ENCODE measurements around the gene CA10. TPM values are rescaled to one million over a fixed set of nuclear protein-coding genes. Genes with fewer than 3 reads are reported as not detected.

The CA10 gene
- total and polyA plus RNA-seq, 2 donors (not counting 1 experiment from before 2014, with no cell fraction given): not detected

- Histone ChIP-seq H3K27ac (ENCODE audit: low read length in 2 of 2) (no peak overlapping the region), H3K4me3 (ENCODE audit: control extremely low read depth in 1 of 5, extremely low read depth in 1 of 5, insufficient read depth in 1 of 5, low read depth in 2 of 5, low read length in 4 of 5) (no peak overlapping the region), H3K27me3 (replicated peaks in 1 of 4; ENCODE audit: control extremely low read depth in 1 of 4, control insufficient read depth in 3 of 4, insufficient read depth in 4 of 4, low read length in 3 of 4) (no peaks in the 10 kb centered on the region), H3K4me1 (ENCODE audit: control insufficient read depth in 2 of 2, insufficient read depth in 2 of 2, low read length in 2 of 2) (no peaks in the 10 kb centered on the region), H3K36me3 (replicated peaks in 1 of 2; ENCODE audit: control extremely low read depth in 1 of 2, control insufficient read depth in 1 of 2, extremely low read depth in 1 of 2, insufficient read depth in 2 of 2, low read length in 1 of 2) (no peaks in the 10 kb centered on the region), H3K4me2 (replicated peaks; ENCODE audit: low read depth, low read length, poor library complexity, severe bottlenecking) (no peak overlapping the region), H4K20me1 (ENCODE audit: control insufficient read depth, insufficient read depth, low read length, poor library complexity, severe bottlenecking) (no peaks in the 10 kb centered on the region), H3K79me2 (ENCODE audit: control insufficient read depth, insufficient read depth, low read length) (no peaks in the 10 kb centered on the region), H3K9me3 (ENCODE audit: control extremely low read depth in 1 of 3, control insufficient read depth in 2 of 3, insufficient read depth in 1 of 3, low read length in 2 of 3) (peaks cover 0 to 3% (median 0%) of the 10 kb centered on the region in 3 donors), H3K9ac (ENCODE audit: low read length) (no peak overlapping the region), H2AFZ (ENCODE audit: insufficient read depth, low read depth, low read length, poor library complexity, severe bottlenecking) (no peak overlapping the region)
- Mint-ChIP-seq H3K4me3 (no peak overlapping the region), H3K27me3 (no peaks in the 10 kb centered on the region), H3K4me1 (no peaks in the 10 kb centered on the region), H3K9me3 (ENCODE audit: insufficient read depth) (peaks cover 1% of the 10 kb centered on the region), H3K27ac (no peak overlapping the region)
- ChIA-PET CTCF (no interaction called here), POLR2A (no interaction called here)
- TF ChIP-seq EZH2 (IDR thresholded peaks at IDR 0.05; ENCODE audit: borderline replicate concordance, insufficient read depth, low read depth, low read length, poor library complexity, severe bottlenecking) (no peak), CTCF (IDR thresholded peaks at IDR 0.05) (no peak)
- ATAC-seq (ENCODE audit: low read depth): no peak
- intact Hi-C loops (cut with micrococcal nuclease): no loop called here
- DNase-seq: no peak
- 96% methylated on average over 3 of the region's 3 CpGs for WGBS (ENCODE audit: insufficient coverage)
These were observed 302.7 kb downstream of the CA10 start for GRCh38 chr17:51855806-51856205.

GRCh38 chr17:51853857-51854256, 304.7 kb downstream of the CA10 start:
- no peaks in the 10 kb centered on the region for H3K36me3 ChIP-seq (replicated peaks in 1 of 2; ENCODE audit: control extremely low read depth in 1 of 2, control insufficient read depth in 1 of 2, extremely low read depth in 1 of 2, insufficient read depth in 2 of 2, low read length in 1 of 2)
- CTCF ChIA-PET: no interaction called here
- WGBS (ENCODE audit: insufficient coverage): 63% methylated on average over 3 of the region's 5 CpGs
- no peak for DNase-seq
- TF ChIP-seq EZH2 (IDR thresholded peaks at IDR 0.05; ENCODE audit: borderline replicate concordance, insufficient read depth, low read depth, low read length, poor library complexity, severe bottlenecking) (no peak), CTCF (IDR thresholded peaks at IDR 0.05) (no peak)
- ATAC-seq (ENCODE audit: low read depth): no peak
- H3K9me3 ChIP-seq (ENCODE audit: control extremely low read depth in 1 of 3, control insufficient read depth in 2 of 3, insufficient read depth in 1 of 3, low read length in 2 of 3): peaks cover 0 to 3% (median 0%) of the 10 kb centered on the region in 3 donors
- no peaks in the 10 kb centered on the region for H3K79me2 ChIP-seq (ENCODE audit: control insufficient read depth, insufficient read depth, low read length)
- H3K27me3 ChIP-seq (replicated peaks in 1 of 4; ENCODE audit: control extremely low read depth in 1 of 4, control insufficient read depth in 3 of 4, insufficient read depth in 4 of 4, low read length in 3 of 4): no peaks in the 10 kb centered on the region
- no peak overlapping the region for H2AFZ ChIP-seq (ENCODE audit: insufficient read depth, low read depth, low read length, poor library complexity, severe bottlenecking)
- H3K9ac ChIP-seq (ENCODE audit: low read length): no peak overlapping the region
- H3K4me3 ChIP-seq (ENCODE audit: control extremely low read depth in 1 of 5, extremely low read depth in 1 of 5, insufficient read depth in 1 of 5, low read depth in 2 of 5, low read length in 4 of 5): no peak overlapping the region
- H3K4me1 ChIP-seq (ENCODE audit: control insufficient read depth in 2 of 2, insufficient read depth in 2 of 2, low read length in 2 of 2): no peaks in the 10 kb centered on the region
- Mint-ChIP-seq H3K9me3 (ENCODE audit: insufficient read depth) (peaks cover 1% of the 10 kb centered on the region), H3K4me3 (no peak overlapping the region), H3K27ac (no peak overlapping the region), H3K4me1 (no peaks in the 10 kb centered on the region), H3K27me3 (no peaks in the 10 kb centered on the region)
- no peaks in the 10 kb centered on the region for H4K20me1 ChIP-seq (ENCODE audit: control insufficient read depth, insufficient read depth, low read length, poor library complexity, severe bottlenecking)
- no peak overlapping the region for H3K4me2 ChIP-seq (replicated peaks; ENCODE audit: low read depth, low read length, poor library complexity, severe bottlenecking)
- no peak overlapping the region for H3K27ac ChIP-seq (ENCODE audit: low read length in 2 of 2)
- intact Hi-C loops (cut with micrococcal nuclease): no loop called here
- POLR2A ChIA-PET: no interaction called here
